HG02943 (cell line): ENCODE results near the gene MARVELD1.
"Not testable (repeated sequence)": the region's sequence is repeated elsewhere in the genome, so short reads cannot be mapped to it uniquely, and the experiment has no call there.

ENCODE experiments used
- ATAC-seq: cut with Tn5 transposase; IDR thresholded peaks from one replicate; pipeline ENCODE4 v1.9.1; 2021; ENCODE audit warnings: mild to moderate bottlenecking, low read depth, moderate library complexity; ENCODE audit not compliant: unreplicated experiment

The MARVELD1 gene

GRCh38 chr10:97713339-97713825, at the start of gene MARVELD1:
MARVELD1 (plus strand) TSS chr10:97713730; CDS start chr10:97713877, 147 bp downstream.
- ATAC-seq, result no peak

- no peak for ATAC-seq
Observed at GRCh38 chr10:97664282-97664850, 49.2 kb upstream of the MARVELD1 start.

GRCh38 chr10:97666992-97667391, 46.5 kb upstream of the MARVELD1 start:
- no peak for ATAC-seq

GRCh38 chr10:97667463-97667862, 46.1 kb upstream of the MARVELD1 start:
- ATAC-seq, result no peak

- no peak for ATAC-seq
Observed at GRCh38 chr10:97669571-97669970, 44.0 kb upstream of the MARVELD1 start.

GRCh38 chr10:97673736-97674525, 39.6 kb upstream of the MARVELD1 start:
- no peak for ATAC-seq

GRCh38 chr10:97675222-97675621, 38.3 kb upstream of the MARVELD1 start:
- ATAC-seq, result no peak

- ATAC-seq, result no peak
Observed at GRCh38 chr10:97676770-97677581, 36.6 kb upstream of the MARVELD1 start.

- no peak for ATAC-seq
Observed at GRCh38 chr10:97679594-97679993, 33.9 kb upstream of the MARVELD1 start.

- ATAC-seq, result no peak
Observed at GRCh38 chr10:97682042-97682441, 31.5 kb upstream of the MARVELD1 start.

GRCh38 chr10:97683556-97684367, 29.8 kb upstream of the MARVELD1 start:
- no peak for ATAC-seq

GRCh38 chr10:97684368-97684713, 29.2 kb upstream of the MARVELD1 start:
- not testable (repeated sequence) for ATAC-seq

GRCh38 chr10:97684866-97685394, 28.6 kb upstream of the MARVELD1 start:
- no peak for ATAC-seq

GRCh38 chr10:97685395-97685958, 28.1 kb upstream of the MARVELD1 start:
- no peak for ATAC-seq

- peak; percentile 18 for ATAC-seq
Observed at GRCh38 chr10:97686301-97686961, 27.1 kb upstream of the MARVELD1 start.

- ATAC-seq, result peak; percentile 87
Observed at GRCh38 chr10:97686962-97687784, 26.4 kb upstream of the MARVELD1 start, which contains the start of gene AVPI1. AVPI1 (minus strand) TSS chr10:97687241; CDS start chr10:97679905, 7,336 bp downstream.

GRCh38 chr10:97687785-97688781, 25.4 kb upstream of the MARVELD1 start:
- ATAC-seq, result no peak
